HEK293T (cell line): ENCODE data around the gene SFN.

ENCODE experiments used
- CTCF ChIA-PET: fragments of 350-600 bp; formaldehyde crosslinking; extraction: SDS; loops from one replicate; lab custom pipeline; 2021; ENCODE audit warnings: antibody characterized with exemption, inconsistent platforms; lab: Yijun Ruan, JAX
- POLR2A ChIA-PET: fragments of 350-600 bp; formaldehyde crosslinking; extraction: SDS; loops from one replicate; lab custom pipeline; 2020; ENCODE audit warnings: antibody characterized with exemption, inconsistent platforms; lab: Yijun Ruan, JAX
- DNase-seq: peaks from one replicate; pipeline ENCODE4 v3.0.0; 2012; ENCODE audit warnings: mixed read lengths; ENCODE audit errors: extremely low spot score
- ARNT ChIP-seq: fragments of 450-650 bp; IDR thresholded peaks from 2 replicates; pipeline ENCODE4 v1.6.1; 2017; ENCODE audit warnings: mild to moderate bottlenecking
- BHLHE40 ChIP-seq: fragments of 450-650 bp; IDR thresholded peaks from 2 replicates; pipeline ENCODE4 v1.6.1; 2016; ENCODE audit warnings: mild to moderate bottlenecking, moderate library complexity, borderline replicate concordance
- CTBP1 ChIP-seq: fragments of 450-650 bp; IDR thresholded peaks from 2 replicates; pipeline ENCODE4 v1.6.1; 2016; ENCODE audit warnings: borderline replicate concordance
- ELF4 ChIP-seq: fragments of 450-650 bp; IDR thresholded peaks from 2 replicates; pipeline ENCODE4 v1.6.1; 2017; ENCODE audit warnings: antibody characterized with exemption
- FOXA1 ChIP-seq: fragments of 450-650 bp; IDR thresholded peaks from 2 replicates; pipeline ENCODE4 v1.6.1; 2016; ENCODE audit warnings: mild to moderate bottlenecking
- FOXK2 ChIP-seq: fragments of 450-650 bp; IDR thresholded peaks from 2 replicates; pipeline ENCODE4 v1.6.1; 2016; ENCODE audit warnings: mild to moderate bottlenecking
- FOXM1 ChIP-seq: fragments of 450-650 bp; IDR thresholded peaks from 2 replicates; pipeline ENCODE4 v1.6.1; 2017; ENCODE audit warnings: mild to moderate bottlenecking, borderline replicate concordance
- HDGF ChIP-seq: fragments of 450-650 bp; IDR thresholded peaks from 2 replicates; pipeline ENCODE4 v1.6.1; 2017; ENCODE audit warnings: antibody characterized with exemption, borderline replicate concordance
- L3MBTL2 ChIP-seq: fragments of 450-650 bp; conservative IDR thresholded peaks from 2 replicates; pipeline ENCODE4 v1.6.1; 2016; ENCODE audit warnings: mild to moderate bottlenecking
- LEF1 ChIP-seq: fragments of 450-650 bp; IDR thresholded peaks from 2 replicates; pipeline ENCODE4 v1.6.1; 2017; ENCODE audit warnings: mild to moderate bottlenecking, borderline replicate concordance
- NFRKB ChIP-seq: fragments of 450-650 bp; IDR thresholded peaks from 2 replicates; pipeline ENCODE4 v1.6.1; 2016; ENCODE audit warnings: mild to moderate bottlenecking, moderate library complexity
- PKNOX1 ChIP-seq: fragments of 450-650 bp; IDR thresholded peaks from 2 replicates; pipeline ENCODE4 v1.6.1; 2016
- SP1 ChIP-seq: fragments of 450-650 bp; IDR thresholded peaks from 2 replicates; pipeline ENCODE4 v1.6.1; 2017
- SUZ12 ChIP-seq: fragments of 450-650 bp; IDR thresholded peaks from 2 replicates; pipeline ENCODE4 v1.6.1; 2016; ENCODE audit warnings: mild to moderate bottlenecking
- TARDBP ChIP-seq: fragments of 450-650 bp; IDR thresholded peaks from 2 replicates; pipeline ENCODE4 v1.6.1; 2016
- ZNF384 ChIP-seq: fragments of 450-650 bp; IDR thresholded peaks from 2 replicates; pipeline ENCODE4 v1.6.1; 2016

SFN gene

GRCh38 chr1:26826261-26827105 lies 36.5 kb upstream of the SFN start, which contains the start of gene ZDHHC18:
Gene ZDHHC18, plus strand, starts transcription at chr1:26826688. Its CDS starts 117 bp downstream, at chr1:26826805.
- ChIA-PET CTCF (interaction anchor here (1.0 kb wide), 1 partner anchor 40 kb away, joined by 3 read pairs; no protein-coding TSS in a partner anchor), POLR2A (interaction anchor here (0.5 to 1.0 kb wide), 7 partner anchors 15 to 40 kb away, joined by 3 to 8 read pairs (median 3); no protein-coding TSS in a partner anchor)
- DNase-seq, result peak; percentile 92
- TF ChIP-seq FOXA1 (no peak), L3MBTL2 (peak; percentile 67)

GRCh38 chr1:26827106-26827604 lies 35.8 kb upstream of the SFN start:
- TF ChIP-seq ELF4 (no peak), TARDBP (no peak), FOXK2 (no peak), HDGF (no peak), SP1 (no peak), L3MBTL2 (no peak), BHLHE40 (no peak), SUZ12 (no peak), FOXA1 (no peak), PKNOX1 (no peak), FOXM1 (no peak), ARNT (no peak), LEF1 (no peak), CTBP1 (no peak), NFRKB (no peak)
- no peak for DNase-seq
- CTCF ChIA-PET, result no interaction called here
- POLR2A ChIA-PET, result interaction anchor here (1.0 kb wide), 1 partner anchor 37 kb away, joined by 5 read pairs; no protein-coding TSS in a partner anchor

- ChIA-PET CTCF (no interaction called here), POLR2A (interaction anchor here (1.0 kb wide), 1 partner anchor 36 kb away, joined by 5 read pairs; no protein-coding TSS in a partner anchor)
- TF ChIP-seq ZNF384 (no peak), PKNOX1 (no peak), NFRKB (no peak)
- DNase-seq, result peak; percentile 9
Measured at GRCh38 chr1:26827663-26828062, 35.3 kb upstream of the SFN start.

GRCh38 chr1:26828411-26828991 lies 34.4 kb upstream of the SFN start:
- no peak for TF ChIP-seq SUZ12
- TF ChIP-seq SP1, result no peak
- TF ChIP-seq HDGF, result no peak
- TF ChIP-seq L3MBTL2, result no peak
- TF ChIP-seq PKNOX1, result no peak
- TF ChIP-seq ARNT, result no peak
- no peak for TF ChIP-seq TARDBP
- no peak for TF ChIP-seq BHLHE40
- no peak for TF ChIP-seq FOXM1
- TF ChIP-seq ZNF384, result no peak
- no peak for TF ChIP-seq LEF1
- TF ChIP-seq FOXA1, result no peak
- TF ChIP-seq NFRKB, result no peak
- no peak for TF ChIP-seq CTBP1
- no peak for TF ChIP-seq ELF4
- TF ChIP-seq FOXK2, result no peak
- no peak for DNase-seq
- CTCF ChIA-PET, result no interaction called here
- POLR2A ChIA-PET, result interaction anchor here (5.2 kb wide), 1 partner anchor 37 kb away, joined by 21 read pairs; no protein-coding TSS in a partner anchor

- no peak for DNase-seq
- ChIA-PET POLR2A (interaction anchor here (5.2 kb wide), 1 partner anchor 36 kb away, joined by 21 read pairs; no protein-coding TSS in a partner anchor), CTCF (no interaction called here)
- TF ChIP-seq FOXK2 (no peak), CTBP1 (no peak), LEF1 (no peak), ARNT (no peak), ELF4 (no peak), L3MBTL2 (no peak), SUZ12 (no peak), HDGF (no peak), NFRKB (no peak), ZNF384 (no peak), BHLHE40 (no peak), SP1 (no peak), PKNOX1 (no peak), FOXM1 (no peak), FOXA1 (no peak), TARDBP (no peak)
Measured at GRCh38 chr1:26829184-26829911, 33.6 kb upstream of the SFN start.
